ENCODE measurements around the gene ALDH4A1.

Gene ALDH4A1

DNA sequence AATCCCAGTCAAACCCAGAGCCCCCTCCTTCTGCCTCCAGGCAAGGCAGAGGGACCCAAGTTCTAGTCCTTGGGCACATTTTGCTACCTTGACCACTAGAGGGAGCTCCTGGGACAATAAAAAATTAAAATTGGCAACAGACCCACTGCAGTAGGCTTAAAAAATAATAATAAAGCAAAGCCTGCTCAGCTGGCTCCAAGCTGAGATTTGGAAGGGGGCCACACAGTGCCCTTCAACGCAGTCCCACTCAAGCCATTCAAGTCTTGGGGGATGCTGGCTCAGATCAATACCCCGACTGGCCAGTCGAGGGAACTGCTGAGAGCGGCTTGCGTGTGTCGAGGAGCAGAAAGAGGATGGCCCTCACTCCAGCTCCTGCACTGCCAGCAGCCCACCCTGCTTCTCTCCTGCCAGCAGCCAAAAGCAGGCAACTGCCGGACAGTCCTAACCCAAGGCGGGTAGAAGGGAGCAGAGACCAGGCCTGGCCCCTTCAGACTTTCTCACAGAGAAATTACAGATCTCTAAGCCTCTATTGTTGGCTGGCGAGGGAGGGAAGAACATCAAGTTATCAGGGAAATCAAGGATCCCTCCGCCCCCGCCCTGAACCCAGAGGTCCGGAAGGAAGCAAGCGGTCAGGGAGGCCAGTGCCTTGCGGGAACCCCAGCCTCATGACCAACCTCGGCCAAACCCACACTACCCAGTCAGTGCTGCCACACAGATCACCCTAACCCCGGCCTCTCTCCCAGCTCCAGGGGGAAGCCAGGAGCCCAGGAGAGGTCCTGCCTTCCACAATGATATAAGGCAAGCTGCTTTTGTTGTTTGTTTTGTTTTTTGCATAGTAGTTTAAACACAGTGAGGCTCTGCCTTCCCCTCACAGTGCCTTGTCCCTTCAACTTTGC, 4.9 kb upstream of the ALDH4A1 start:
- Histone ChIP-seq H3K27ac (replicated peaks; ENCODE audit: low read length) (no peak overlapping the region), H3K18ac (ENCODE audit: low read length) (peak overlapping the region; percentile 68), H2AFZ (ENCODE audit: low read length) (peak overlapping the region; percentile 50), H2BK5ac (ENCODE audit: low read length) (no peak overlapping the region), H3K9ac (ENCODE audit: low read depth, low read length, poor library complexity) (no peak overlapping the region), H3K36me3 (replicated peaks in 1 of 2; ENCODE audit: control insufficient read depth in 2 of 2, insufficient read depth in 2 of 2, low read length in 2 of 2) (peaks cover 8 to 20% of the 10 kb centered on the region in 2 donors), H3K9me3 (replicated peaks in 1 of 2; ENCODE audit: control insufficient read depth in 2 of 2, insufficient read depth in 1 of 2, low read depth in 1 of 2, low read length in 2 of 2) (no peaks in the 10 kb centered on the region), H2BK15ac (ENCODE audit: low read length) (no peak overlapping the region), H4K8ac (ENCODE audit: low read depth, low read length) (no peak overlapping the region), H3K14ac (ENCODE audit: low read length) (no peak overlapping the region), H4K91ac (ENCODE audit: low read depth, low read length, poor library complexity) (no peak overlapping the region), H3K79me1 (ENCODE audit: low read depth, low read length) (no peaks in the 10 kb centered on the region), H3K23ac (ENCODE audit: low read depth, low read length, poor library complexity) (no peak overlapping the region), H3K4me3 (ENCODE audit: low read length in 2 of 2) (no peak overlapping the region), H2AK5ac (ENCODE audit: low read depth, low read length) (no peak overlapping the region), H3K4me1 (ENCODE audit: control insufficient read depth in 2 of 2, insufficient read depth in 1 of 2, low read depth in 1 of 2, low read length in 2 of 2) (peaks cover 2 to 3% of the 10 kb centered on the region in 2 donors), H2BK12ac (ENCODE audit: low read length) (no peak overlapping the region), H3K4ac (ENCODE audit: low read length) (no peak overlapping the region), H2BK120ac (ENCODE audit: low read depth, low read length) (no peak overlapping the region), H3K27me3 (ENCODE audit: control insufficient read depth in 3 of 3, insufficient read depth in 3 of 3, low read depth in 1 of 3, low read length in 3 of 3) (no peaks in the 10 kb centered on the region), H3K4me2 (ENCODE audit: insufficient read depth, low read length, poor library complexity, severe bottlenecking) (no peak overlapping the region)
- DNase-seq (ENCODE audit: low spot score), result peak; percentile 47
- no CpG with 5 or more reads among the region's 16 CpGs for WGBS, 2 donors (ENCODE audit: extremely low coverage in 2 of 2, insufficient read length in 2 of 2, insufficient replicate concordance in 1 of 2)

DNA sequence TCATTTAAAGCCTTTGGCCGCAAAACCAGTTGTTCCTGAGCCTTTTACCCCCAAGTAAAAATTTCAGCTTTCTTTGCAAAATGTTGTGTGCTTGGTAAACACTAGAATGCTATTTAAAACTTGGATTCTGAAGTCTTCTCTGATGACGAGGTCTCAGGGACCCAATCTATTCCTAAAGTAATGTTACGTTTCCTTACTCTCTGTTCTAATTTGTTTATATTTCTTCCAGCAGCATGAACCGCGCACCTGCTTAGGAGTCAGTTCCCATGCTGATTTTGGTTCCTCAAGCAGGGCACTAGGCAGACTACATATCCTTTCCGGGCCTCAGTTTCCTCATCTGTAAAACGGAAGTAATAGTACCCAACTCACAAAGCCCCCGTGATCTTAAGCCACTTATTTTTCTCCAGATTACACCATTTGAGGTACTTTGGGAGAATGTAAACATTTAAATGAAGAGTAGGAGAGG, 969 bp upstream of the ALDH4A1 start:
- Histone ChIP-seq H3K4me1 (ENCODE audit: control insufficient read depth in 2 of 2, insufficient read depth in 1 of 2, low read depth in 1 of 2, low read length in 2 of 2) (peaks cover 3 to 7% of the 10 kb centered on the region in 2 donors), H3K14ac (ENCODE audit: low read length) (no peak overlapping the region), H2BK12ac (ENCODE audit: low read length) (no peak overlapping the region), H2AFZ (ENCODE audit: low read length) (peak overlapping the region; percentile 95), H2AK5ac (ENCODE audit: low read depth, low read length) (no peak overlapping the region), H3K79me1 (ENCODE audit: low read depth, low read length) (no peaks in the 10 kb centered on the region), H4K91ac (ENCODE audit: low read depth, low read length, poor library complexity) (no peak overlapping the region), H3K4me2 (ENCODE audit: insufficient read depth, low read length, poor library complexity, severe bottlenecking) (peak overlapping the region; percentile 77), H3K23ac (ENCODE audit: low read depth, low read length, poor library complexity) (no peak overlapping the region), H4K8ac (ENCODE audit: low read depth, low read length) (no peak overlapping the region), H2BK15ac (ENCODE audit: low read length) (no peak overlapping the region), H3K27me3 (ENCODE audit: control insufficient read depth in 3 of 3, insufficient read depth in 3 of 3, low read depth in 1 of 3, low read length in 3 of 3) (no peaks in the 10 kb centered on the region), H2BK120ac (ENCODE audit: low read depth, low read length) (no peak overlapping the region), H3K27ac (replicated peaks; ENCODE audit: low read length) (no peak overlapping the region), H3K9me3 (replicated peaks in 1 of 2; ENCODE audit: control insufficient read depth in 2 of 2, insufficient read depth in 1 of 2, low read depth in 1 of 2, low read length in 2 of 2) (no peaks in the 10 kb centered on the region), H3K9ac (ENCODE audit: low read depth, low read length, poor library complexity) (no peak overlapping the region), H3K4me3 (ENCODE audit: low read length in 2 of 2) (peak overlapping the region; percentile 57 to 78), H3K36me3 (replicated peaks in 1 of 2; ENCODE audit: control insufficient read depth in 2 of 2, insufficient read depth in 2 of 2, low read length in 2 of 2) (peaks cover 0 to 7% of the 10 kb centered on the region in 2 donors), H3K18ac (ENCODE audit: low read length) (no peak overlapping the region), H3K4ac (ENCODE audit: low read length) (no peak overlapping the region), H2BK5ac (ENCODE audit: low read length) (no peak overlapping the region)
- WGBS, 2 donors (ENCODE audit: extremely low coverage in 2 of 2, insufficient read length in 2 of 2, insufficient replicate concordance in 1 of 2), result no CpG with 5 or more reads among the region's 8 CpGs
- DNase-seq (ENCODE audit: low spot score), result no peak

DNA sequence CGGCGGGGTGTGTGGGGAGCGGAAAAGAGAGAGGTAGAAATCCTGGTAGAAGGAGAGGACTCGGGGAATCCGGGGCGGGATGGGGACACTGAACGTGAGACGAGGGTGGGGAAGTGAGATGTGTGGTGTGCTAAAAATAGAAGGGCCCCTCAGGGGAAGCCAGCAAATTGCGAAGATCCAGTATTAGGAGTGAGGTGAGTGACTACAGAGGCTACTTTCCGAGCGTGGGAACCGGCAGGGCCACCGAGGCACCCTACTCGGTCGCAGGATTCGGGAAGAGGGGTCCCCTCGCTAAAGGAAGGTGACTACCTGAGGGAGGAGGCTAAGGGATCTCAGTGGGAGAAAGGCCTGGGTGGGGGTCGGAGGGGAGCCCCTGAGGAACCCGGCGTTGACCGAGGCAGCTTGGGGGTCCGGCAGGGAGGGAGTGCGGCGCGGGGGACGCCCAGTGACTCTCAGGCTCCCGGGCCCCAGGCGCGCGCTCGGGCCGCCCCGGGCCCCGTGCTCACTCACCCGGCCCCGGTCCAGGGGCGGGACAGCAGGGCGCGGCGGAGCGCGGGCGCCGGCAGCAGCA, 318 bp downstream of the ALDH4A1 start:
- Histone ChIP-seq H2AFZ (ENCODE audit: low read length) (peak overlapping the region; percentile 95), H2BK15ac (ENCODE audit: low read length) (no peak overlapping the region), H3K23ac (ENCODE audit: low read depth, low read length, poor library complexity) (peak overlapping the region; percentile 78), H2BK120ac (ENCODE audit: low read depth, low read length) (no peak overlapping the region), H3K4ac (ENCODE audit: low read length) (no peak overlapping the region), H3K4me1 (ENCODE audit: control insufficient read depth in 2 of 2, insufficient read depth in 1 of 2, low read depth in 1 of 2, low read length in 2 of 2) (peaks cover 0 to 5% of the 10 kb centered on the region in 2 donors), H3K18ac (ENCODE audit: low read length) (peak overlapping the region; percentile 82), H3K36me3 (replicated peaks in 1 of 2; ENCODE audit: control insufficient read depth in 2 of 2, insufficient read depth in 2 of 2, low read length in 2 of 2) (peaks cover 3 to 5% of the 10 kb centered on the region in 2 donors), H2AK5ac (ENCODE audit: low read depth, low read length) (no peak overlapping the region), H3K79me1 (ENCODE audit: low read depth, low read length) (no peaks in the 10 kb centered on the region), H3K27me3 (ENCODE audit: control insufficient read depth in 3 of 3, insufficient read depth in 3 of 3, low read depth in 1 of 3, low read length in 3 of 3) (no peaks in the 10 kb centered on the region), H2BK12ac (ENCODE audit: low read length) (no peak overlapping the region), H3K9me3 (replicated peaks in 1 of 2; ENCODE audit: control insufficient read depth in 2 of 2, insufficient read depth in 1 of 2, low read depth in 1 of 2, low read length in 2 of 2) (no peaks in the 10 kb centered on the region), H4K8ac (ENCODE audit: low read depth, low read length) (no peak overlapping the region), H3K27ac (replicated peaks; ENCODE audit: low read length) (no peak overlapping the region), H3K4me3 (ENCODE audit: low read length in 2 of 2) (peak overlapping the region; percentile 57 to 96), H3K14ac (ENCODE audit: low read length) (peak overlapping the region; percentile 74), H2BK5ac (ENCODE audit: low read length) (no peak overlapping the region), H3K4me2 (ENCODE audit: insufficient read depth, low read length, poor library complexity, severe bottlenecking) (peak overlapping the region; percentile 81), H3K9ac (ENCODE audit: low read depth, low read length, poor library complexity) (peak overlapping the region; percentile 89), H4K91ac (ENCODE audit: low read depth, low read length, poor library complexity) (no peak overlapping the region)
- WGBS, 2 donors (ENCODE audit: extremely low coverage in 2 of 2, insufficient read length in 2 of 2, insufficient replicate concordance in 1 of 2), result no CpG with 5 or more reads among the region's 44 CpGs
- peak; percentile 15 for DNase-seq (ENCODE audit: low spot score)
